Subcutaneous abdominal adipose tissue (tissue), 5 donors: ENCODE data around the gene NAPA.

Source experiments
- H3K27ac ChIP-seq: one replicate; pipeline ENCODE4 v1.7.0; 2013; ENCODE audit warnings: low read depth, mild to moderate bottlenecking, inconsistent platforms, low read length, moderate library complexity
- H3K27me3 ChIP-seq, 5 donors: one replicate each; pipeline ENCODE4 v1.7.0; 2013; ENCODE audit warnings: low read length in 5 of 5, inconsistent platforms in 1 of 5; ENCODE audit not compliant: control insufficient read depth in 5 of 5, insufficient read depth in 4 of 5
- H3K36me3 ChIP-seq, 5 donors: one replicate each; pipeline ENCODE4 v1.7.0; 2013; ENCODE audit warnings: low read length in 5 of 5; ENCODE audit not compliant: control insufficient read depth in 5 of 5, insufficient read depth in 5 of 5
- H3K4me1 ChIP-seq, 5 donors: one replicate each; pipeline ENCODE4 v1.7.0; 2013; ENCODE audit warnings: low read length in 5 of 5, mild to moderate bottlenecking in 3 of 5, moderate library complexity in 1 of 5; ENCODE audit not compliant: control insufficient read depth in 5 of 5, insufficient read depth in 5 of 5
- H3K4me3 ChIP-seq, 5 donors: one replicate each; pipeline ENCODE4 v1.7.0; 2013; ENCODE audit warnings: low read length in 5 of 5, low read depth in 1 of 5
- H3K9ac ChIP-seq, 5 donors: one replicate each; pipeline ENCODE4 v1.7.0; 2013; ENCODE audit warnings: low read length in 5 of 5, mild to moderate bottlenecking in 4 of 5, moderate library complexity in 3 of 5
- H3K9me3 ChIP-seq, 5 donors: one replicate each; pipeline ENCODE4 v1.7.0; 2013; ENCODE audit warnings: low read length in 5 of 5; ENCODE audit not compliant: control insufficient read depth in 5 of 5
- donor health status: healthy.
- donor health status: healthy.
- donor health status: healthy.
- donor health status: healthy.
- donor health status: healthy.

Gene NAPA

DNA sequence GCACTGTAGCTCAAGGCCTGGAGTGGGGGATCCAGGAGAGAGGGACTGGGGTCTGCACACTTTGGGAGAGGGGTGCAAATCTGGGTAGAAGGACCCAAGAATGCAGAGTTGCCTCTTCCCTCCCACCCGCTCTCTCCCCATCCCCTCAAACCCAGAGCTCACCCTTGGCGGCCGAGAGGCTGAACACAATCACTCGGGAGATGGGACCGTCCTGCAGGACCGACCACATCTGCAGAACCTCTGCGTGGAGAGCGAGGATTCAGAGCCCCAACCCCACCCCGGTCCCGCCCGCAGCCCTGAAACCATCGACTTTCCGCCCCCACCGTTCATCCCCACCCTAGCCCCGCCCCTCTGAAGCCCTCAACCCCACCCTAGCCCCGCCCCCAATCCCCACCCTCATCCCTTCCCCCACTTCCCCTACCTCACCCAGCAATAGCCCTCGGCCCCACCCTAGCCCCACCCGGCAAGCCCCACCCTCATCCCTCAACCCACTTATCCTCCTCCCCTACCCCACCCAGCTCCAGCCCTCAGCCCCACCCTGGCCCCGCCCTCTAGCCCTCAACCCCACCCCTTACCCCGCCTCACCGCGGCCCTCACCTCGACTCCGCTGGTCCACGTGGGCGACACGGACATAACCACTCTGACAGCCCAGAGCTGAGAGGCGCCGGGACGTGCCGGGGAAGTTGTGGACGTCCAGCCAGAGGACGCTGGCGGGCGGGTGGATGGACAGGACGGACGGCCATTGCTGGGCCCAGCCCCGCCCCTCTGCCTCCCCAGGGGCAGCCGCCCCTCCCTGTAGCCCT, 35.0 kb downstream of the NAPA start:
- Histone ChIP-seq H3K36me3 (peaks cover 0 to 7% (median 4%) of the 10 kb centered on the region in 5 donors), H3K9ac (no peak overlapping the region), H3K4me1 (peaks cover 2 to 18% (median 16%) of the 10 kb centered on the region in 5 donors), H3K27ac (no peak overlapping the region), H3K9me3 (no peaks in the 10 kb centered on the region), H3K27me3 (no peaks in the 10 kb centered on the region), H3K4me3 (no peak overlapping the region)

GRCh38 chr19:47476438-47476972, 38.4 kb downstream of the NAPA start:
- no peak overlapping the region for H3K9ac ChIP-seq
- H3K4me1 ChIP-seq = peaks cover 0 to 8% (median 3%) of the 10 kb centered on the region in 5 donors

DNA sequence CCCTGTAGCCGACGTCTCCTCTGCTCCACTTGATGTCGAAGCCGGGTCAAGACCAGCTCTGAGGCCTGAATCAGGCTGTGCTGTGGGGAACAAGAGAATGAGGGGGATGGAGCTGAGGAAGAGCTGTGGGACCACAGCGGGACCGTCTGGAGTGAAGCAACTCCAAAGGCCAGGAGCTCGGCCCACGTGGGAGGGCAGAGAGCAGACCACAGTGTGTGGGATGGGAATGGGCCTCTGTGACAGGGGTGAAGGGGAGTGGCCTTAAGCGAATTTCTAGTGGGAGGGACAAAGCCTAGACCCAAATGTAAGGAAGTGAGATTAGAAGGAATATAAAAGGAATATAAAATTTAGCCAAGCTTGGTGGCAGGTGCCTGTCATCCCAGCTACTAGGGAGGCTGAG, 39.4 kb downstream of the NAPA start:
- no peaks in the 10 kb centered on the region for H3K9me3 ChIP-seq
- no peak overlapping the region for H3K4me3 ChIP-seq
- H3K27ac ChIP-seq = no peak overlapping the region
- peaks cover 0 to 8% (median 3%) of the 10 kb centered on the region in 5 donors for H3K4me1 ChIP-seq
- no peak overlapping the region for H3K9ac ChIP-seq
- H3K36me3 ChIP-seq = peaks cover 0 to 8% (median 5%) of the 10 kb centered on the region in 5 donors
- H3K27me3 ChIP-seq = peaks cover 16 to 29% (median 21%) of the 10 kb centered on the region in 5 donors

More at GRCh38 chr19:47476438-47476972, 38.4 kb downstream of the NAPA start:
- Histone ChIP-seq H3K27ac (no peak overlapping the region), H3K27me3 (peaks cover 8 to 19% (median 13%) of the 10 kb centered on the region in 5 donors), H3K36me3 (peaks cover 0 to 8% (median 5%) of the 10 kb centered on the region in 5 donors), H3K4me3 (no peak overlapping the region), H3K9me3 (no peaks in the 10 kb centered on the region)

- Histone ChIP-seq H3K27me3 (peaks cover 34 to 50% (median 37%) of the 10 kb centered on the region in 5 donors), H3K4me1 (peaks cover 0 to 5% (median 3%) of the 10 kb centered on the region in 5 donors), H3K4me3 (no peak overlapping the region), H3K9ac (no peak overlapping the region), H3K9me3 (no peaks in the 10 kb centered on the region), H3K27ac (no peak overlapping the region), H3K36me3 (peaks cover 0 to 8% (median 5%) of the 10 kb centered on the region in 5 donors)
Measured at GRCh38 chr19:47473336-47473735, 41.5 kb downstream of the NAPA start.

DNA sequence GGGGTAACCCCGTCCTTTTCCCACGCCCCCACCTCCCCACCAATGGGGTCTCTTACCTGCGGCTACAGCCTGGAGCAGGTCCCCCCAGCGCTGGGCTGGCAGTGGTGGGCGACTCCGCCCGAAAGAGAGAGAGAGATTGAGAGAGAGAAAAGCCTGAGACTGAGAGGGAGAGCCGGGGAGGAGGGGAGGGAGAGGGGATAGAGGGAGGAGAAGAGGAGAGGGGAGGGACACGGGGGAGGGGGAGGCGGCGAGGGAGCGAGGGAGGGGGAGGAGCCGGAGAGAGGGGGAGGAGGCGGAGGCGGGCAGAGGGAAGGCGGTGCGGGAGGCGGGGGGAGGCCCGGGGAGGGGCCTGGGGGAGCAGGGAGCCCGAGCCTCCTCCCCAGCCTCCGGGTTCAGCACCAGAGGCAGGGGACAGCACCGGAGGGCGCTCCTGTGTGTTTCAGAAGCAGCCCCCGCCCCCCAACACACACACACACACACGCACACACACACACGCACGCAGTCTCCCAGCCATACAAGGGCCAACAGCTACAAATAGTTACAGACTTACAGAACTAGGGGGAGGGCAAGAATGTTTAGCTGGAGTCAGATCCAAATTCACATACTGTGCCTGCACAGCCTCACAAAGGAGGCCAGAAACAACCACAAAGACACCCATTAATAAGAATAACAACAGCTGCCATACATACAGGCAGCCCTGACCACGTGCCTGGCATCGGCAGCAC, 43.0 kb downstream of the NAPA start, which contains the start of gene SLC8A2:
SLC8A2 (minus strand) TSS at position 161 of the 725 bp plus-strand sequence. CDS start 5,490 bp downstream, outside the sequence.
- peaks cover 42 to 60% (median 44%) of the 10 kb centered on the region in 5 donors for H3K27me3 ChIP-seq
- peaks cover 0 to 5% (median 3%) of the 10 kb centered on the region in 5 donors for H3K4me1 ChIP-seq
- no peak within 1 kb of the TSS for H3K9ac ChIP-seq
- peaks cover 0 to 8% (median 5%) of the 10 kb centered on the region in 5 donors for H3K36me3 ChIP-seq
- H3K9me3 ChIP-seq = no peaks in the 10 kb centered on the region
- H3K4me3 ChIP-seq = no peak within 1 kb of the TSS
- H3K27ac ChIP-seq = no peak within 1 kb of the TSS

GRCh38 chr19:47471381-47471732, 43.5 kb downstream of the NAPA start:
- Histone ChIP-seq H3K9me3 (no peaks in the 10 kb centered on the region), H3K4me3 (no peak overlapping the region), H3K4me1 (peaks cover 0 to 5% (median 3%) of the 10 kb centered on the region in 5 donors), H3K9ac (no peak overlapping the region), H3K27me3 (peaks cover 42 to 62% (median 45%) of the 10 kb centered on the region in 5 donors), H3K36me3 (peaks cover 0 to 8% (median 5%) of the 10 kb centered on the region in 5 donors), H3K27ac (no peak overlapping the region)

- Histone ChIP-seq H3K36me3 (peaks cover 0 to 8% (median 3%) of the 10 kb centered on the region in 5 donors), H3K9me3 (no peaks in the 10 kb centered on the region), H3K27ac (no peak overlapping the region), H3K27me3 (peaks cover 44 to 66% (median 50%) of the 10 kb centered on the region in 5 donors), H3K4me1 (peaks cover 0 to 5% (median 3%) of the 10 kb centered on the region in 5 donors), H3K9ac (no peak overlapping the region), H3K4me3 (no peak overlapping the region)
Measured at GRCh38 chr19:47470447-47471195, 44.2 kb downstream of the NAPA start.

DNA sequence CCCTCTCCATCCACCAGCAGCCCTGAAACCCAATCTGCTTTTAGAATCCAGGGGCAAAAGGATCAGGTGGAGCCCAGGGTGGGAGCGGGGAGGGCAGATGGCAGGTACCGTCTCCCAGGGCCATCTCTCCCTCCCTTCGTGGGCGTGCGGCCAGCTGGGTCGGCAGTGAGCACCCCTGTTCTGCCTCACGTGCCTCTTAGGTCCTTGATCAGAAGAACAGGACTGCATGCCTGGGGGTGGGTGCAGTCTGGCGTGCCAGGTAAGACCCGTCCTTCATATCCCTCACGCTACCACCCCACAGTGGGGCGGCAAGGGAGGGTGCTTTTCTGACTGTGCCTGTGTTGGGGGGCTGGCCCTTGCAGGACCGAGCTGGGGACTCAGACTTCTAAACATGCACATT, 45.1 kb downstream of the NAPA start:
- peaks cover 0 to 5% (median 3%) of the 10 kb centered on the region in 5 donors for H3K4me1 ChIP-seq
- peaks cover 48 to 73% (median 53%) of the 10 kb centered on the region in 5 donors for H3K27me3 ChIP-seq
- peaks cover 0 to under 1% (median 0%) of the 10 kb centered on the region in 5 donors for H3K36me3 ChIP-seq
- H3K27ac ChIP-seq = no peak overlapping the region
- no peak overlapping the region for H3K4me3 ChIP-seq
- no peak overlapping the region for H3K9ac ChIP-seq
- no peaks in the 10 kb centered on the region for H3K9me3 ChIP-seq

- no peak overlapping the region for H3K4me3 ChIP-seq
- H3K9me3 ChIP-seq = no peaks in the 10 kb centered on the region
- H3K36me3 ChIP-seq = no peaks in the 10 kb centered on the region
- no peak overlapping the region for H3K9ac ChIP-seq
- H3K27ac ChIP-seq = no peak overlapping the region
- H3K4me1 ChIP-seq = peaks cover 0 to 5% (median 3%) of the 10 kb centered on the region in 5 donors
- peaks cover 48 to 73% (median 53%) of the 10 kb centered on the region in 5 donors for H3K27me3 ChIP-seq
Measured at GRCh38 chr19:47469363-47469700, 45.5 kb downstream of the NAPA start.
